ENCODE measurements around the gene CHST8.

CHST8 gene

GRCh38 chr19:33749016-33749415, 127.3 kb downstream of the CHST8 start:
- DNase-seq, result no peak

- DNase-seq, result no peak
Observed at GRCh38 chr19:33749619-33750175, 127.9 kb downstream of the CHST8 start.

DNA sequence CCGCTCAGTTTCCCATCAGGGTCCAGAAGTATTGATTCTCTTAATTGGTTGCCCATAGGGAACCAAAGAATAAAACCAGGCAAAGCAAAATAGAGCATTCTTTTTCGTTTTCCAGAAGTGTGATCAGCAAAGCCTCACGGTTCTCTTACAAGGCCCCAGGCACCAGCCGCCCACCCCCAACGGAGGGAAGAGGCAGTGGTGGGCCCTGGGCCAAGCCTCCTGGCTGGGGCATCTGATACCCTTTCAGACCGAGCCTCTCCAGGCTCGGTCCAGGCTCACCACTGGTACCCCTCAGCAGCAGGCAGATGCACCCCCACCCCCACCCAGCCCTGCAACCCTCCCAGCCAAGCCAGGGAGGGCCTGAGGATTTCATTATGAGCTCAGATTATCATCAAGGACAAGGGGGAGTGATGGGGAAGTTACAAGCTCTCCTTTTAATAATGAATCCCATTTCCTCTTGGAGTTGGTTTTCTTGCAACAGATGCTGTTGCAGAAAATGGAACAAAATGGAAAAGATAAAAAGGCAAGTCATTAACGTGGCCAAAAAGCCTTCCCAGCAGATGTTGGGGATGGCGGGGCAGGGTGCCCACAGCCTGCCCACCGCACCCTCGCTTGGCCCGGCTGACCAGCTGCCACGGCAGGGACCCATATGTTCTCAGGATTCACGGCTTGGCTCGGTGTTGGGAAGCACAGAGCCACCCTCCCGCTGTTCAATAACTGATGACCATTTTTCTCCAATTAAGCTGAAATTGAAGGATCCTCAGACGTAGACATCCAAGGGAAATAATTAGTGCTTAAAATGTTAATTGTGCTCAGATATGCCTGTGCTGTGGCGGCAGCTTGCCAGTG, 129.1 kb downstream of the CHST8 start:
- DNase-seq, result no peak

DNA sequence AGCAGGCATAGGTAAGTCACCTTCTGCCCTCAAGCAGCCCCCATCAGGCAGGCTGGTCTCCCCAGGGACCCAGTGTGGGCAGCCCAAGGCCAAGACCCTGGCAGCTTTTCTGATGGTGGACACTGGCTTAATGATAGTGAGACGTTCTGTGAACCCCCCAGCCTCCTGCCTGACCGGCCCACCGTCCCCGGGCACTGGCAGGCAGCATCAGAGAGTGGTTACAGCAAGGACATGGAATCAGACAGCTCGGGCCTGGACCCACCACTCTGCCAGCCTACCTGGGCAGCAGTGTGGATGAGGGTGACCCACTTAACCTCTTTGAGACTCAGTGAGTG, 129.7 kb downstream of the CHST8 start:
- no peak for DNase-seq

GRCh38 chr19:33752018-33752800, 130.5 kb downstream of the CHST8 start:
- DNase-seq, result no peak

DNA sequence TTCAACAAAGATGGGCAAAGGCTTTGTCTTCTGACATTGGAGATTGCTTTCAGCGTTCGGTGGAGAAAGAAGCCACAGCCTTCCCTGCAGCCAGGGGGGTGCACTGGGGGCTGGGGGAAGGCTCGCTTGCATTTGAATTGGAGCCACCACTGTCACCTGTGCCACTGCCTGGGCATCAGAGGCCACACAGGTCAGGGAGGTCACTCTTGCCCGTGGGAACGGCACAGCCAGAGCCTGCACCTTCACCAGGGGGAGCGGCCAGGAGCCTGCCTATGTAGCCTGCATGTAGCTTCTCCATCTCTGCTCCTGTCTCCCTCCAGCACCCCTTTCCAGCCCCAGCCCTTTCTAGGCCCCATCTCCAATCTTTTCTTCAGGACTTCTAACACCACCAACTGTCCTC, 131.2 kb downstream of the CHST8 start:
- DNase-seq, result no peak

DNA sequence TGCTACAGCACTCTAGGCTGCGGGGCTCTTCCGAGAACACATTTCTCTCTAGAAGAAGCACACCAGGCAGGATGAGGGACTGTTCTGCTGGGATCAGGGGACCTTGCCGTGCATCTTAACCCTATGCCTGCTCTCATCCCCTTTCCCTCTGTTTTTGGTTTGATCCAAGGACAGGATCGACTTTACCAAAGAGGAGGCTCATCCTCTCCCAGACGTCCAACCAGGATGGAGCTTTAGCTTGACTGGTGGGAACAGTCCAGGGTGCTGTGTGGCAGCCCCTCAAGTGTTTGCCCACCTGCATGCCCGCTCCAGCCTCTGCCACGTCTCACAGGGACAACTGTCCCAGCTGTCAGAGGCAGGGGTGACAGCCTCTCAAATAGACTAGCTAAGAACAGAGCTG, 132.6 kb downstream of the CHST8 start:
- no peak for DNase-seq

DNA sequence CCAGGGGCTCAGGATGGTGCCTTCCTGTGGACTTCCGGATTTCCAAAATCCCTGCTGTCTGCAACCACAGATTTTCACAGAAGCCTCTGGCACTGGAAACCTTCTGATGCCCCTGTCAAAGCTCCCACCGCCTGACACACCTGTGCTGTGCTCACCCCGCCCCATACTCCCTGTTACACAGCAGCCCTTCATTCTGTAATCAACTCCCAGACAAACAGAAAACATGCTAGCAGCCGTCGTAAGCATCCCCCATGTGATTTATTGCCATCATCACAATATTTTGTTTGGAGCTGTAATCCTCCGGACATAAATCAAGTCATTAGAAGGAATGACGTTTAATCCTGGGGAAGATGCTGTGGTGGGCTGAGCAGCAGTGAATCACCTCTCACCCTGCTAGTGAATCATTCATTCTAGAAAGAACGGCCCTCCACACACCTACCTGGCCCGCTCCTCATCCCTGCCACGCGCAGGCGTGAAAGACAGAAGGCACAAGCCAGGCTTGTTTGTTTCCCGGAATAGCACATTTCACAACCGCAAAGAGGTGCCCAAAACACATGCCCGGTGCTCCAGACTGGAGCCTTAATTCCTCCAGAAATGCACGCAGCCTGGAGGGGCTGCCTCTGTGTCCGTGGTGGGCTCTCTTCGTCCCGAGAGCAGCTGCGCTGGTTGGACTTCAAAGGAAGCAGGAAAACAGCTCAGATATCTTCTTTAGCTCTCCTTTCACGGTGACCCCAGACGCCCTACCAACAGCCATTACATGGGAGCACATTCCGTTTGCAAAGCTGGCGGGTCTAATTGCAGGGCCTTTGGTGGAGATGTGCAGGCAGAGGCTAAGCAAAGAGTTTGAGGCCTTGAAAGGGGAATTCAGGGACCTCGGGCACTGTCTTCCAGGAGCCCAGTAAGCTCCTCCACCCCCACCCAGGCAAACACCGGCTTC, 133.6 kb downstream of the CHST8 start:
- no peak for DNase-seq

- no peak for DNase-seq
Observed at GRCh38 chr19:33756177-33756576, 134.4 kb downstream of the CHST8 start.

- DNase-seq, result no peak
Observed at GRCh38 chr19:33758541-33759013, 136.8 kb downstream of the CHST8 start.

- DNase-seq, result no peak
Observed at GRCh38 chr19:33759356-33759755, 137.6 kb downstream of the CHST8 start.

DNA sequence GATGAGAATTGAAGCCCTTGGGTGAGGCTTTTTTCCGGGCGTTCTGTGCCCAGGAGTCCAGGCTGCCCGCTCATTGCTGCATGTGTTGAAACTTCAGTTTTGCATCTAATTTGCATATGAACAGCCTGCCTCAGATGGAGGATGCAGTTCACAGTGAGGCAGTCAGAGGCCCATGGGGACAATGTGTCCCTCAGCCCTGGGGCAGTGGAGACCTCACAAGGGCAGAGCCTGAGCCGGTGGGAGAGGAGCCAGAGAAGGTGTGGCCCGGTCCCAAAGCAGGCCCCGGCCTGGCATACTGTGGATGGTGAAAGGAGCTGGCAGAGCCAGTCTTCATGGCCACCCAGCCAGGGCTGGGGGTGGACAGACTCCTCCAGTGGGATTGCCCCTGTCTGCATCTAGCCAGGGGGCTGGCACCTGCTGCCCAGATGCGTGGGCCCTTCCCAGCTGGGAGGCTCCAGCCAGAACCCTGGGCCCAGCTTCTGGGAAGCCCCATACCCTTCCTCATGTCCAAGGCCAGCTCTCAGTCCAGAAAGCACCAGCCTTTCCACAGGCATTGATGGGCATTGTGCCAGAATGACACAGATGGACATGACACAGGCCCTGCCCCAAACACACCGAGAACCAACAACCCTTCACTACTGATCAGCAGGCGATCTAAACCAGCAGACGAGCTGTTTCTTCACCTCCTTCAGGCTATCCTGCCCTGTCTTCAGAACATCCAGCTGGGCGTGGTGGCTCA, 142.0 kb downstream of the CHST8 start:
- DNase-seq, result no peak

GRCh38 chr19:33766623-33767022, 144.9 kb downstream of the CHST8 start:
- DNase-seq, result no peak

GRCh38 chr19:33767898-33768413, 146.2 kb downstream of the CHST8 start:
- no peak for DNase-seq

DNA sequence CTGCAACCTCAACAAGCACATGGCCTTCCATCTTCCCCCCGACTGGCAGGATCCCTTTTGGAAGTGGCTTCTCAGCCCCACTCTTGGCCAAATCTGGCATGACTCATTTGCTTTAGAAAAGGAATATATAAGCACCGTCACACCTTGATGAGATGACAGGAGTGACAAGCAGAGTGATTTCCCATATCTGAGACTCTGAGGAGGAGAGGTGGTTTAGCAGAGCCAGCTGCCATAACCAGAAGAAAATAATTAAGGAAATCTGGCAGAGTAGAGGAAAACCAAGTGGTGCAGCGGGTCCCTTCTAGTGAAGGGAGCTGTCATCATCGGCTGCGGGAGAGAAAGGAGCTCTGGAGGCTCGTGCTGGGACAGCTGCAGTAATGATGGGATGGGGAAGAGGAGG, 147.5 kb downstream of the CHST8 start:
- DNase-seq, result no peak

GRCh38 chr19:33770107-33770506, 148.4 kb downstream of the CHST8 start:
- DNase-seq, result no peak

DNA sequence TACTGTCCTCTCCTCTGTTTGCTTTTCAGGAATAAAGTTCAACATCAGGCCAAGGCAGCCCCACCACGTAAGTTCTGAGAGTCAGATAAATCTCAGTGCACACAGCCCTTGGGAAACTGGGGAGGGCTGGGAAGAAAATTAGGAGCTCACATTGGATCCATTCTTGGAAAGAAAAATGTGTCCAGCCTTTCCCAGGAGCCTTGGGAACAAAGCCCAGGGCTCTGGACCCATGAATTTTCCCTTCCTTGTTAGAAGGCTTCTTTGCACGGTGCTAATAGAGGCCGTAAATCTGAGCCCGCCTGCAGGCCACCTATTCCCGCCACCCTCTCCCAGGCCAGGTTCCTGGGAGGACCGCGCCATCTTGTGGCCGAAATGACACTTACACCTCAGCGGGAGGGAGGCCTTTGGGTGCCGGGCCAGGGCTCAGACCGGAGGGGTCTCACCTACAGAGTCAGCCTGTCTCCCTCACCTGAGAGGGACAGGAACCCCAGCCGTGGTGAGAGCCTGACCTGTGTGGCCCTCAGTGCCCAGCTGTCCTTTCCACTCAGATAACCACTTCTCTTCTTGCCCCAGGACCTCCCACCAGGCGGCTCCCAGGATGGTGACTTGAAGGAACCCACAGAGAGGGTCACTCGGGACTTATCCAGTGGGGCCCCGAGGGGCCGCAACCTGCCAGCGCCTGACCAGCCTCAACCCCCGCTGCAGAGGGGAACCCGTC, 149.8 kb downstream of the CHST8 start:
- DNase-seq, result peak; percentile 66

GRCh38 chr19:33772102-33772857, 150.5 kb downstream of the CHST8 start:
- DNase-seq, result peak; percentile 12

DNA sequence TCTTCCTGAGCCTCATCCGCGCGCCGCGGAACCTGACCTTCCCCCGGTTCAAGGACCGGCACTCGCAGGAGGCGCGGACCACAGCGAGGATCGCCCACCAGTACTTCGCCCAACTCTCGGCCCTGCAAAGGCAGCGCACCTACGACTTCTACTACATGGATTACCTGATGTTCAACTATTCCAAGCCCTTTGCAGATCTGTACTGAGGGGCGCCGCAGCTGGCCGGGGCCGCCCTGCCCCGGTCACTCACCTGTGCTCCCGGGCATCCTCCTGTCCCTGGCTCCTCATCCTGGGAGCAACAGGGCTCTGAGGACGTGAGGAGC, 151.1 kb downstream of the CHST8 start:
- DNase-seq, result no peak
